Small intestine (tissue), 7 donors: Measurements from ENCODE around the gene PLXNA4. TPM values are rescaled to one million over a fixed set of nuclear protein-coding genes. Genes with fewer than 3 reads are reported as not detected.
A peak's percentile ranks its signal among the peaks of the same experiment; 100 is the strongest.

Experiments used
- DNase-seq, 2 donors: peaks; one replicate each; pipeline versions ENCODE4 v3.0.0 to v3.0.0-alpha.2; 2013
- FAIRE-seq: peaks from 2 replicates; lab custom pipeline; 2012; peaks lifted over from hg19 to GRCh38; lab: Jason Lieb, UNC
- H3K27ac ChIP-seq, 3 donors: one replicate each; pipeline ENCODE4 v1.5.1; 2013; ENCODE audit warnings: low read length in 2 of 3, mild to moderate bottlenecking in 2 of 3, control low read depth in 1 of 3, inconsistent platforms in 1 of 3, low read depth in 1 of 3, moderate library complexity in 1 of 3
- H3K27me3 ChIP-seq, 3 donors: one replicate each; pipeline ENCODE4 v1.6.1; 2013; ENCODE audit warnings: low read length in 3 of 3, inconsistent platforms in 1 of 3; ENCODE audit not compliant: control insufficient read depth in 3 of 3, insufficient read depth in 3 of 3
- H3K36me3 ChIP-seq, 3 donors: one replicate each; pipeline ENCODE4 v1.6.1; 2013; ENCODE audit warnings: low read length in 3 of 3, inconsistent platforms in 1 of 3, low read depth in 1 of 3, mild to moderate bottlenecking in 1 of 3, moderate library complexity in 1 of 3; ENCODE audit not compliant: control insufficient read depth in 3 of 3, insufficient read depth in 2 of 3
- H3K4me1 ChIP-seq, 3 donors: one replicate each; pipeline ENCODE4 v1.6.1; 2013; ENCODE audit warnings: low read length in 2 of 3, inconsistent platforms in 1 of 3, low read depth in 1 of 3, mild to moderate bottlenecking in 1 of 3, moderate library complexity in 1 of 3; ENCODE audit not compliant: control insufficient read depth in 3 of 3, insufficient read depth in 2 of 3
- H3K4me3 ChIP-seq, 3 donors: one replicate each; pipeline ENCODE4 v1.5.1; 2013; ENCODE audit warnings: low read length in 3 of 3, control low read depth in 1 of 3, inconsistent platforms in 1 of 3, low read depth in 1 of 3, mild to moderate bottlenecking in 1 of 3, moderate library complexity in 1 of 3
- H3K9me3 ChIP-seq, 2 donors: one replicate each; pipeline ENCODE4 v1.6.1; 2013; ENCODE audit warnings: low read depth in 1 of 2, low read length in 1 of 2; ENCODE audit not compliant: control insufficient read depth in 2 of 2, insufficient read depth in 1 of 2
- WGBS, 3 donors: extraction: QIAGEN DNeasy Blood & Tissue Kit; methylation state at CpG; one replicate each; pipeline ENCODE4 v1.1.7; 2013; 5-methylcytosine and 5-hydroxymethylcytosine counted together
- polyA plus RNA-seq, 4 donors: library from polyadenylated mRNA; stranded (reverse) in 3 of 4; unstranded in 1 of 4; fragments of 200-250 nt in 3 of 4; fragments of 120-200 nt in 1 of 4; gene quantifications; one replicate each; pipeline versions ENCODE4 v1.2.1 to v1.2.3, GENCODE V29; 2013
- donor health status: healthy with polysubstance abuse.
- donor health status: control.
- donor health status: control.
- donor health status: Bipolar disorder and iron deficiency.
- donor health status: healthy.

Gene PLXNA4
- polyA plus RNA-seq, 4 donors = under 0.01 to 3.9 (median 1.2) TPM; not detected in 1

GRCh38 chr7:132575419-132575981, 770 bp downstream of the PLXNA4 start:
- Histone ChIP-seq H3K36me3 (no peaks in the 10 kb centered on the region), H3K4me3 (peak overlapping the region in 2 of 3 donors; percentile 42 to 46), H3K9me3 (no peaks in the 10 kb centered on the region), H3K27me3 (peaks cover 13 to 82% (median 28%) of the 10 kb centered on the region in 3 donors), H3K27ac (no peak overlapping the region), H3K4me1 (peaks cover 0 to 15% (median 0%) of the 10 kb centered on the region in 3 donors)
- DNase-seq = peak; percentile 12 to 39
- no peak for FAIRE-seq
- WGBS, 3 donors = 0 to 2% (median 1%) methylated on average over 27 of the region's 27 CpGs

GRCh38 chr7:132574223-132574622, 2.0 kb downstream of the PLXNA4 start:
- Histone ChIP-seq H3K27me3 (peaks cover 13 to 81% (median 26%) of the 10 kb centered on the region in 3 donors), H3K9me3 (peaks cover 0 to 2% of the 10 kb centered on the region in 2 donors), H3K36me3 (no peaks in the 10 kb centered on the region), H3K4me1 (peaks cover 0 to 15% (median 0%) of the 10 kb centered on the region in 3 donors), H3K27ac (no peak overlapping the region), H3K4me3 (no peak overlapping the region)
- FAIRE-seq (no peak), DNase-seq (no peak)
- 39 to 50% (median 40%) methylated on average over 8 of the region's 8 CpGs for WGBS, 3 donors

DNA sequence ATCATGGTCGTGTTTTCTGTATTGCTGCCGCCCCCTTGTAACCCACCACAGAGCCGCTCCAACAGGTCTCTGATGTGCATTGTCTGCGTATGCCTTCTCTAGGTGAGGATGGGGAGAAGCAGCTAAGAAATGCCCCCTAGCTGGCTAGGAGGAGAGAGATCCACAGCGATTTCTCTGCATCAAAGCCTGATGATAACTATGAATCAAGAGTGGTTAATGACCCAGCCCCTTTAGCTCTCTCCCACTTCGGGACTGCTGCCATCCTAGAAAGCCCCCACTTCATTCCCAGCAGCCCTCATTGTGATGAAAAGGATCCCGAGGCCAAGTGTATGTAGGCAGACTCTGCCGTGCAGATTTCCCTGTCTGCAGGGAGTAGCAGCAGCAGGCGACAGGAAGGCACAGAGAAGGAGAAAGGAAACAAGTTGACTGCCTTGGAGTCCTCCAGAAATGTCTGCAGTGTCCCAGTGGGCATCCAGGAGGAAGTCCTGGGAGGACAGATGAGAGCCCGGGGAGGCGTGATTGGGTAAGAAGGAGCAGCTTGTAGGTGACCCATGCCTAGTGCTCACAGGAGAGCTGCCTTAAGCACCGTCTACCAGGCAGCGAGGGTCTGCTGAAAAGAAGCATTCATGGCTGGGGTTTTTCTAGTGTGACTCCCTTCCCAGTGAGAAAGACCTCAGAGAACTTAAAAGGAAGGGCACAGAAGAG, 2.9 kb downstream of the PLXNA4 start:
- H3K27me3 ChIP-seq = peaks cover 13 to 80% (median 26%) of the 10 kb centered on the region in 3 donors
- H3K4me3 ChIP-seq = no peak overlapping the region
- peaks cover 0 to 2% of the 10 kb centered on the region in 2 donors for H3K9me3 ChIP-seq
- H3K27ac ChIP-seq = no peak overlapping the region
- FAIRE-seq = no peak
- WGBS, 3 donors = 30 to 37% (median 31%) methylated on average over 13 of the region's 13 CpGs
- no peaks in the 10 kb centered on the region for H3K36me3 ChIP-seq
- H3K4me1 ChIP-seq = peaks cover 0 to 15% (median 0%) of the 10 kb centered on the region in 3 donors
- no peak for DNase-seq

- H3K27ac ChIP-seq = no peak overlapping the region
- FAIRE-seq (no peak), DNase-seq (no peak)
- WGBS, 3 donors = 54 to 66% (median 60%) methylated on average over 3 of the region's 3 CpGs
- H3K36me3 ChIP-seq = no peaks in the 10 kb centered on the region
- no peak overlapping the region for H3K4me3 ChIP-seq
- H3K4me1 ChIP-seq = peaks cover 0 to 13% (median 0%) of the 10 kb centered on the region in 3 donors
- peaks cover 8 to 76% (median 23%) of the 10 kb centered on the region in 3 donors for H3K27me3 ChIP-seq
- peaks cover 0 to 2% of the 10 kb centered on the region in 2 donors for H3K9me3 ChIP-seq
Observed at GRCh38 chr7:132572526-132572925, 3.7 kb downstream of the PLXNA4 start.

DNA sequence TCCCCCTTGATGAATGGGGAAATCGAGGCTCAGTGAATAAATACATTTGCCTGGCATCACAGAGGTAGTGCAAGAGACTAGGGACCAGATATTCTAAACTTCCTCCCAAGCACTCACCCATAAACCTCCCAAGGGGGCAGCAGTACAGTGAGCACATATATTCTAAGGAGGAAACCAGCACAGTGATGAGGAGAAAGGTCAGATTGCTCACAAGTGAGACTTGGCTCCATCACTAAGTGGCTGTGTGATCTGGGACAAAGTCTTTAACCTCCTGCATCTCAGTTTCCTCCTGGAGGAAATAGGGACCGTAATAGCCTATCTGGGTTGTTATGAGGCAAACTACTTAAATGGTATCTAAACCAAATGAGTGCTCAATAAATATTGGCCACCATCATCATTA, 4.3 kb downstream of the PLXNA4 start:
- H3K27ac ChIP-seq = no peak overlapping the region
- H3K9me3 ChIP-seq = peaks cover 0 to 2% of the 10 kb centered on the region in 2 donors
- FAIRE-seq = no peak
- no peak overlapping the region for H3K4me3 ChIP-seq
- H3K27me3 ChIP-seq = peaks cover 7 to 76% (median 21%) of the 10 kb centered on the region in 3 donors
- H3K36me3 ChIP-seq = no peaks in the 10 kb centered on the region
- 53 to 70% (median 67%) methylated on average over 2 of the region's 2 CpGs for WGBS, 3 donors
- H3K4me1 ChIP-seq = peaks cover 0 to 11% (median 0%) of the 10 kb centered on the region in 3 donors
- DNase-seq = no peak

- WGBS, 3 donors = 62 to 76% (median 70%) methylated on average over 9 of the region's 9 CpGs
- no peak overlapping the region for H3K27ac ChIP-seq
- H3K36me3 ChIP-seq = no peaks in the 10 kb centered on the region
- no peaks in the 10 kb centered on the region for H3K4me1 ChIP-seq
- H3K27me3 ChIP-seq = peaks cover 0 to 71% (median 21%) of the 10 kb centered on the region in 3 donors
- DNase-seq (no peak), FAIRE-seq (no peak)
- H3K4me3 ChIP-seq = no peak overlapping the region
- peaks cover 0 to 2% of the 10 kb centered on the region in 2 donors for H3K9me3 ChIP-seq
Observed at GRCh38 chr7:132569884-132570614, 6.2 kb downstream of the PLXNA4 start.

GRCh38 chr7:132568962-132569361, 7.3 kb downstream of the PLXNA4 start:
- peaks cover 0 to 60% (median 15%) of the 10 kb centered on the region in 3 donors for H3K27me3 ChIP-seq
- no peaks in the 10 kb centered on the region for H3K36me3 ChIP-seq
- no peak overlapping the region for H3K27ac ChIP-seq
- no peak overlapping the region for H3K4me3 ChIP-seq
- no peak for DNase-seq
- no peak for FAIRE-seq
- no peaks in the 10 kb centered on the region for H3K4me1 ChIP-seq
- WGBS, 3 donors = 76 to 78% (median 77%) methylated on average over 2 of the region's 2 CpGs
- peaks cover 0 to 2% of the 10 kb centered on the region in 2 donors for H3K9me3 ChIP-seq

DNA sequence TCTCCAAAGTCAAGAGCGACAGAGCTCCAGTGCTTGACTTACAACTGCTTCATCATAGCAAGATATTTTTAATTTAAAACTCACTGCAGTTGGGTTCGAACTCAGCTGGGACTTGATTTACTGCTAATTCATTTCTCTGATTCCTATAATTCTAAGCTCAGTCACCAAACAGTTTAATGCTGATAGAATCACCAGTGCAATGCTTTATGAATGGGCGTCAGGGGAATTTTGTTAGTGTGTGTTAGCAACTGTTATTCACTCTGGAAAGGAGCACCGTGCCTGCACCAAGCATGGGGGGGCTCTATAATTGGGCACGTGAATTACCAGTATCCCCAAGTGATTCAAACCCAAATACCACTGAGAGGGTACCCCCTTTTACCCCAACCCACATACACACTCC, 10.4 kb downstream of the PLXNA4 start:
- WGBS, 3 donors = 73 to 80% (median 76%) methylated on average over 5 of the region's 5 CpGs
- Histone ChIP-seq H3K4me3 (no peak overlapping the region), H3K27me3 (peaks cover 0 to 33% (median 0%) of the 10 kb centered on the region in 3 donors), H3K4me1 (no peaks in the 10 kb centered on the region), H3K36me3 (no peaks in the 10 kb centered on the region), H3K9me3 (peaks cover 0 to 2% of the 10 kb centered on the region in 2 donors), H3K27ac (no peak overlapping the region)
- DNase-seq (no peak), FAIRE-seq (no peak)
